NCI-H2171 (cell line): ENCODE data around the gene FURIN.
"Not testable (repeated sequence)": the region's sequence is repeated elsewhere in the genome, so short reads cannot be mapped to it uniquely, and the experiment has no call there.

Source experiments
- DNase-seq: peaks from one replicate; lab custom pipeline; 2025; lab: John Stamatoyannopoulos, UW

FURIN gene

GRCh38 chr15:90883526-90883975 is 15.2 kb downstream of the FURIN start:
- DNase-seq, result no peak

DNA sequence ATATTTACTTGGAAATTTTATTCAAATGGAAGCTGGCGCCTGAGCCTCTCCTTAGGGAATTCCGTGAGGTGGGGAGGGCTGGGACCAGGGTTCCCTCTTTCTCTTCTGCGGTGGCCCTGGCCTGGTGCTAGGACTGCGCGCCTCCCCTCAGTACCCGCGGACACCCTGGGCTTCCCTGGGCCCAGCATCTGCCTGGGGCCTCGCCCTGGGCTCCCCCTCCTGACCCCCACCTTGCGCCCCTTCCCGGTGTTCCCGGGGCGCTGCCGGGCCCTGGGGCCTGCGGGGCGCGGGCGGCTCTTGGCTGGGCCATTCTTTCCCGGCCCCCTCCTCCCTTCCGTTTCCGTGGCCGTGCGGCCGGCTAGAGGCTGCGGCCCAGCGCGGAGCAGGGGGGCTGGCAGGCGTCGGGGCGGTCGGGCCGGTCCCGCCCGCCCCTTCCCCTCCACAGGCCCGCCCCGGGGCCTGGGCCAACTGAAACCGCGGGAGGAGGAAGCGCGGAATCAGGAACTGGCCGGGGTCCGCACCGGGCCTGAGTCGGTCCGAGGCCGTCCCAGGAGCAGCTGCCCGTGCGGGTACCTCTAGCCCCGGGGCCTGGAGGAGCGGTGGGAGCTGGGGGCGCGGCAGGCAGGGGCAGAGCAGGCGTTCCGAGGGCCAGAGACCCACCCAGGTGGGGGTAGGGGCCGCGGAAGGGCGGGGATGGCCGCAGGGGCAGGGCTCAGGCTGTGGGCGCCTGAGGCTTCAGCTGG is 15.8 kb downstream of the FURIN start, which contains the start of gene FES:
FES (plus strand) TSS at position 529 of the 743 bp plus-strand sequence. CDS start 542 bp downstream, outside the sequence.
- DNase-seq, result no peak

- no peak for DNase-seq
Measured at GRCh38 chr15:90884719-90885431, 16.5 kb downstream of the FURIN start.

DNA sequence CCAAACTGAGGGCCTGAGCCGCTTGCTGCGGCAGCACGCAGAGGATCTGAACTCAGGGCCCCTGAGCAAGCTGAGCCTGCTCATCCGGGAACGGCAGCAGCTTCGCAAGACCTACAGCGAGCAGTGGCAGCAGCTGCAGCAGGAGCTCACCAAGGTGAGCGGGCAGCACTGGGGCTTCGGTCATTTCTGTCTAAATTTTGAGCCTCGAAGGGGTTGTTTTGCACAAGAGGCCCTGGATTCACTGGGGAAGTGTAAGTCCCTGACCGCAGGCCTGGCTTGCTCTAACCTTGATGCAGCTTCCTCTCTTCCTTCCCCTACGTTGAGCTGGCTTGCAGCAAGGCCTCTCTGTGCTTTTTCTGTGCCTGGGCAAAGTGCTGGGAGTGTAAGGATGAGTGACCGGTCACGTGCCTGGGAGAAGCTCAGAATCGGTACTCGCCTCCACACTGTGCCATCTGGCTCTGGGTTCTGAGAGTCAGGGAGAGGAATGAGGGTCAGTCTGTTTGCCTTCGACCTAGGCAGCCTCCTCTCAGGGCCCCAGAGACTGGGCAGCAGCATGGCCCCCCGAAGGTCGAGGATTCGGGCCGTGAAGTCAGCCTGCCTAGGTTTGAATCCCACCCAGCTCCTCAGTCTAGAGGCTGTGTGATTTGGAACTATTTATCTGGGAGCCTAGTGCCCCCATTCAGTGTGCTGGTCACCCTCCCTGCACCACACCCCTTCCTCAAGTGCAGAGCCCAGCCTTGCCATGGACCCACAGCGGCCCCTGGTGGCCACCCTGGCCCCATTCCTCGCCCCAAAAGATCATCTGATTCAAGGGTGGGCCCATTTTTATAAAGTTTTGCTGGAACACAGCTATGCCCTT is 17.3 kb downstream of the FURIN start:
- peak; percentile 40 for DNase-seq

- DNase-seq, result no peak
Measured at GRCh38 chr15:90886291-90886614, 17.9 kb downstream of the FURIN start.

DNA sequence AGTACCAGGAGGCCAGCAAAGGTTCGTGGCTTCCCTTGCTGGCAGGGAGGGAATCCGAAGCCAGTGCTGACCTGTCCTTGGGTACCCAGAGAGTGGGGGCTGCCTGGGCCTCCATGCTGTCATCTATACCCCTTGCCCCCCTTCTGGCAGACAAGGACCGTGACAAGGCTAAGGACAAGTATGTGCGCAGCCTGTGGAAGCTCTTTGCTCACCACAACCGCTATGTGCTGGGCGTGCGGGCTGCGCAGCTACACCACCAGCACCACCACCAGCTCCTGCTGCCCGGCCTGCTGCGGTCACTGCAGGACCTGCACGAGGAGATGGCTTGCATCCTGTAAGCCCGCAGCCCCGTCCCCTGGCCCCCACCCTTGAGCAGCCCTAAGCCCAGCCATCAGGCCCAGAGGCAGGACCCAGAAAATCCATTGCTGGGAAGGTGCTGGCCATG is 18.7 kb downstream of the FURIN start:
- no peak for DNase-seq

- no peak for DNase-seq
Measured at GRCh38 chr15:90889313-90889730, 20.9 kb downstream of the FURIN start.

- DNase-seq, result no peak
Measured at GRCh38 chr15:90889736-90890456, 21.5 kb downstream of the FURIN start.

- no peak for DNase-seq
Measured at GRCh38 chr15:90890839-90891238, 22.5 kb downstream of the FURIN start.

DNA sequence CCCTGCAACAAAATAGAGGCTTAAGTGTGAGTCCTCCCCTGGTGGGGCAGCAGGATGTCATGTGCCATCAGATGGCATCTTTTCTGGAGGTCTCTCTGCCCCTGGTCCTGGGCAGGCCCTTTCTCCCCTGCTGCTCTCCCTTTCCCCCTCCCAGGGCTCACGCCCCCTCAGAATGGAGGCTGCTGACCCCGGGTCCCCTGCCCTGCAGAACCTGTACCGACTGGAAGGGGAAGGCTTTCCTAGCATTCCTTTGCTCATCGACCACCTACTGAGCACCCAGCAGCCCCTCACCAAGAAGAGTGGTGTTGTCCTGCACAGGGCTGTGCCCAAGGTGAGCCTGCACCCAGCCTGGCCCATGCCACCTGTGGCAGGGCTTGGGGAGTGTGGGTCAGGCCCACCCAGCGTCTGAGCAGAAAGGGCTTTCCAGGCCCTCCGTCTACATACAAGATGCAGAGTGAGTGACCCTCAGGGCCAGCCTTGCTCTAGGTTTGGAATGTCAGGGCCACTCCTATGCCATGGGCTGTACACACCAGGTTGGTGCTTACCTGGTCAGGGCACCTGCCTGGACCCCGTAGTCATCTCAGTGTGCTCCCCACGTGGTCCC is 23.1 kb downstream of the FURIN start:
- no peak for DNase-seq

DNA sequence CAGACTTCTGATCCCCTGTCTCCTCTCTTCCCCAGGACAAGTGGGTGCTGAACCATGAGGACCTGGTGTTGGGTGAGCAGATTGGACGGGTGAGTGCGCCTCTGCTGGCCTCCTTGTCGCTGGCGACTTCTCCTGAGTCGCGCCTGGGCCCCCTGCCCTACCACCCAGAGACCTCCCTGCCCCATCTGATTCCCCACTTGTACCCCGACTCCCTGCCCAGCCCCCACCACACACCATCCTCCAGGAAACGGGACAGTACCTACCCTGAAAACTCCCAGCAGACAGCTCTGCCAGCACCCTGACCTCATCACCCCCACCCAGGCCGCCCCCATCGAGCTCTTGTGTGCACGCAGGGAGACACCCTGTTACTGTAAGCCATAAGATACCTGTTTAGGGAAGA is 23.6 kb downstream of the FURIN start:
- DNase-seq, result no peak

- no peak for DNase-seq
Measured at GRCh38 chr15:90892498-90893174, 24.2 kb downstream of the FURIN start.

- no peak for DNase-seq
Measured at GRCh38 chr15:90893175-90894090, 25.0 kb downstream of the FURIN start.

DNA sequence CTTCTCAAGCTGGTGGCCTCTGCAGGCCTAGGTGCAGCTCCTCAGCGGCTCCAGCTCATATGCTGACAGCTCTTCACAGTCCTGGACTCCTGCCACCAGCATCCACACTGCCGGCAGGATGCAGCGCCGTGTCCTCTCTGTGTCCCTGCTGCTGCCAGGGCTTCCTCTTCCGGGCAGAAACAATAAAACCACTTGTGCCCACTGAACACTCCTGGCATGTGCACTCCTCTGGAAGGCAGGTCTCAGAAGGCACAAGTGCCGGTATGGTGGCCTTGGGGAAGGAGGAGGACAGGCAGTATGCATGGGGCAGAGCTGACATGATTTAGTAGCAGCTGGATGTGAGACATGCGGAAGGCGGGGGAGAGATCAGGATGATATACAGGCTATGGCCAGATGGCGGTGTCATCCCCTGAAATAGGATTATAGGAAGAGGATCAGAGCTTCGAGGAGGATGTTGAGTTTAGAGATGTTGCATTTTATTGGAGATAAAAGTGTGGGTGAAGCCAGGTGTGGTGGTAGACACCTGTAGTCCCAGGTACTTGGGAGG is 27.3 kb downstream of the FURIN start:
- peak; percentile 43 for DNase-seq

DNA sequence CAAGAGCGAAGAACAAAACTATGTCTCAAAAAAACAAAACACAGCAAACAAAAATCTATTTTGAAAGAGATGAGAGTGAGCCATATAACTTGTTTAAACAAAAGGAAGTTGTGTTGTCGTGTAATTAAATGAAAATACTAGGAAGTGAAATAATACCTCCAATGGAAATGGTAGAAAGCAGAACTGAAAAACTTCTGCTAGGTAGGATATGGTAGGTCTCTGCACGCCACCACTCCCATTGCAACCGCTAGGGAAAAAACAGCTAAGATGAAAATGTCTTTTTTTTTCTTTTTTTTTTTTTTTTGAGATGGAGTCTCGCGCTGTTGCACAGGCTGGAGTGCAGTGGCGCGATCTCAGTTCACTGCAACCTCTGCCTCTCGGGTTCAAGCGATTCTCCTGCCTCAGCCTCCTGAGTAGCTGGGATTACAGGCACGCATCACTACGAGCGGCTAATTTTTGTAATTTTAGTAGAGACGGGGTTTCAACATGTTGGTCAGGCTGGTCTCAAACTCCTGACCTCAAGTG is 28.8 kb downstream of the FURIN start:
- DNase-seq, result not testable (repeated sequence)

DNA sequence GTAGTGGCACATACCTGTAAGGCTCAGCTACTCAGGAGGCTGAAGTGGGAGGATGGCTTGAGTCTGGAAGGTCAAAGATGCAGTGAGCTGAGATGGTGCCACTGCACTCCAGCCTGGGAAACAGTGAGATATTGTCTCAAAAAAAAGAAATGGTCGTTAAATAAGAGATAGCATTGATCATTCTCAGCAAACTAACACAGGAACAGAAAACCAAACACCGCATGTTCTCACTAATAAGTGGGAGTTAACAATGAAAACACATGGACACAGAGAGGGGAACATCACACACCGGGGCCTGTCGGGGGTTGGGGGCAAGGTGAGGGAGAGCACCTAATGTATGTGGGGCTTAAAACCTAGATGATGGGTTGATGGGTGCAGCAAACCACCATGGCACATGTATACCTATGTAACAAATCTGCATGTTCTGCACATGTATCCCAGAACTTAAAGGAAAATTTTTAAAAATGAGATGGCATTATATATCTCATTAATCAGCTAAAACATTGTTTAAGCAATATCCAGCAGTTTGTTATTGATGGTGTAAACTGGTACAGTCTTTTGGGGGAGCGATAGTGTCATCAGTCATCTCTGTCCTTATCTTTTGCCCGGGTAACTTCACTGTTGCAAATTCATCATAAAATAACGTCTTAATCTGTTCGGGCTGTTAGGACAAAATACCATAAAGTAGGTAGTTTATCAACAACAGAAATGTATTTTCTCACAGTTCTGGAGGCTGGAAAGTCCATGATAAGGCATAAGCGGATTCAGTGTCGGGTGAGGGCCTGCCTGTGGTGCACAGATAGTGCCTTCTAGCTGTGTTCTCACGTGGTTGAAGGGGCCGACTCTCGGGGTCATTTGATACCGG is 33.0 kb downstream of the FURIN start:
- no peak for DNase-seq

DNA sequence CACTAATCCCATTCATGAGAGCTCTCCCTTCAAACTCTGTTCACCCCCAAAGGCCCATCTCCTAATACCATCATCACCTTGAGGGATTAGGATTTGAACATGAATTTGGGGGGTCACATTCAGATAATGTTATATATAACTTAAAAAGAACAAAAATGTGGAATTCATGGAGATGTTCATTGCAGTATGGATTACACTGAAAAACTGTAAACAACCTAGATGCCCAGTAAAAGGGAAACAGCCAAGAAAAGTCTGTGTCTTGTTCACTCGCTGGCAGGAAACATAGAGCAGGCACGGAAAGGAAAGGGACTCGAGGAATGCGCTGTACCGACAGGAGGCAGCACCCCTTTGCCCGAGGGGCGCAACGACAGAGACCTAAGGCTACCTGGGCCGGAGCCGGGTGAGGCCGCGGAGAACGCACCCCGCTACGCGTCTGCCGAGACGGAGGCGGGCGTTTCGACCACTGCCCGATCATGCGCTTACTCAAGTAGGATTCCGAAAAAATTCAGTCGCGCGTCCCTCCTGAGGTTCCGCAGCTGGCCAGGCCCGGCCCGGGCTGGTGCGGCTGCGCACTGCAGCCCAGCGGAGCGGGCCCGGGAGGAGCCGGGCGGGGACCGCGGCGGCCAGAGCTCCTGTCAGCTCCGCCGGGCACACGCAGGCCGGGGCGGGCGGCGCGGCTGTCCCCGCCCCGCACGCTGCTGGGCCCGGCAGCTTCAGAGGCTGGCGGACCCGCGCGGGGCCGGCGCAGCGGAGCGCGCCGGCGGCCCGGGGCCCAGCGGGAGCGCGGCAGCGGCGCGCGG is 33.9 kb downstream of the FURIN start:
- peak; percentile 82 for DNase-seq
